T-helper 2 cell treated with Interferon-gamma antibody and Interleukin-4, amounts not matched to agents 5 μg/mL and 100 μg/mL, for 36 hours (primary cell): ENCODE results near the gene CLIC4.

ENCODE experiments used
- DNase-seq: peaks from one replicate; pipeline ENCODE4 v3.0.0; 2021; ENCODE audit warnings: low spot score
- H3K27ac Mint-ChIP-seq: one replicate; pipeline ENCODE4 v1.8.0; 2021; ENCODE audit warnings: mild to moderate bottlenecking, mixed read lengths
- H3K27me3 Mint-ChIP-seq: one replicate; pipeline ENCODE4 v1.8.0; 2021; ENCODE audit warnings: low read depth, mixed read lengths
- H3K36me3 Mint-ChIP-seq: one replicate; pipeline ENCODE4 v1.8.0; 2021; ENCODE audit warnings: low read depth, mixed read lengths
- H3K4me1 Mint-ChIP-seq: one replicate; pipeline ENCODE4 v1.8.0; 2021; ENCODE audit warnings: low read depth, mixed read lengths
- H3K4me3 Mint-ChIP-seq: one replicate; pipeline ENCODE4 v1.8.0; 2022; ENCODE audit warnings: mild to moderate bottlenecking, moderate library complexity, mixed read lengths
- H3K9me3 Mint-ChIP-seq: one replicate; pipeline ENCODE4 v1.8.0; 2021; ENCODE audit warnings: mixed read lengths

The CLIC4 gene

GRCh38 chr1:24865168-24865567 is 119.9 kb downstream of the CLIC4 start:
- H3K27me3 Mint-ChIP-seq: peaks cover 11% of the 10 kb centered on the region
- no peak overlapping the region for H3K4me3 Mint-ChIP-seq
- no peak for DNase-seq
- no peaks in the 10 kb centered on the region for H3K4me1 Mint-ChIP-seq
- no peak overlapping the region for H3K27ac Mint-ChIP-seq
- no peaks in the 10 kb centered on the region for H3K36me3 Mint-ChIP-seq
- H3K9me3 Mint-ChIP-seq: no peaks in the 10 kb centered on the region

- no peak overlapping the region for H3K27ac Mint-ChIP-seq
- H3K9me3 Mint-ChIP-seq: no peaks in the 10 kb centered on the region
- H3K36me3 Mint-ChIP-seq: no peaks in the 10 kb centered on the region
- H3K4me1 Mint-ChIP-seq: peaks cover 2% of the 10 kb centered on the region
- peaks cover 11% of the 10 kb centered on the region for H3K27me3 Mint-ChIP-seq
- no peak overlapping the region for H3K4me3 Mint-ChIP-seq
- no peak for DNase-seq
Measured at GRCh38 chr1:24865587-24865986, 120.3 kb downstream of the CLIC4 start.

- peaks cover 17% of the 10 kb centered on the region for H3K27me3 Mint-ChIP-seq
- no peak overlapping the region for H3K4me3 Mint-ChIP-seq
- no peak for DNase-seq
- no peaks in the 10 kb centered on the region for H3K36me3 Mint-ChIP-seq
- no peak overlapping the region for H3K27ac Mint-ChIP-seq
- peaks cover 7% of the 10 kb centered on the region for H3K4me1 Mint-ChIP-seq
- no peaks in the 10 kb centered on the region for H3K9me3 Mint-ChIP-seq
Measured at GRCh38 chr1:24866211-24867083, 121.2 kb downstream of the CLIC4 start.

GRCh38 chr1:24867084-24867870 is 122.0 kb downstream of the CLIC4 start:
- no peak overlapping the region for H3K27ac Mint-ChIP-seq
- DNase-seq: no peak

GRCh38 chr1:24868016-24868875 is 123.0 kb downstream of the CLIC4 start:
- H3K4me3 Mint-ChIP-seq: no peak overlapping the region
- no peak for DNase-seq
- no peaks in the 10 kb centered on the region for H3K36me3 Mint-ChIP-seq
- H3K27ac Mint-ChIP-seq: no peak overlapping the region
- no peaks in the 10 kb centered on the region for H3K9me3 Mint-ChIP-seq
- peaks cover 7% of the 10 kb centered on the region for H3K4me1 Mint-ChIP-seq
- peaks cover 19% of the 10 kb centered on the region for H3K27me3 Mint-ChIP-seq

More at GRCh38 chr1:24867084-24867870, 122.0 kb downstream of the CLIC4 start:
- H3K4me3 Mint-ChIP-seq: no peak overlapping the region
- no peaks in the 10 kb centered on the region for H3K36me3 Mint-ChIP-seq
- H3K4me1 Mint-ChIP-seq: peaks cover 7% of the 10 kb centered on the region
- H3K27me3 Mint-ChIP-seq: peaks cover 21% of the 10 kb centered on the region
- no peaks in the 10 kb centered on the region for H3K9me3 Mint-ChIP-seq

GRCh38 chr1:24870551-24871195 is 125.4 kb downstream of the CLIC4 start:
- no peak overlapping the region for H3K27ac Mint-ChIP-seq
- peaks cover 17% of the 10 kb centered on the region for H3K27me3 Mint-ChIP-seq
- H3K36me3 Mint-ChIP-seq: no peaks in the 10 kb centered on the region
- H3K4me3 Mint-ChIP-seq: no peak overlapping the region
- DNase-seq: no peak
- no peaks in the 10 kb centered on the region for H3K9me3 Mint-ChIP-seq
- peaks cover 7% of the 10 kb centered on the region for H3K4me1 Mint-ChIP-seq

GRCh38 chr1:24871306-24871901 is 126.2 kb downstream of the CLIC4 start:
- no peak overlapping the region for H3K27ac Mint-ChIP-seq
- H3K4me3 Mint-ChIP-seq: no peak overlapping the region
- H3K4me1 Mint-ChIP-seq: peaks cover 7% of the 10 kb centered on the region
- no peaks in the 10 kb centered on the region for H3K36me3 Mint-ChIP-seq
- no peak for DNase-seq
- peaks cover 19% of the 10 kb centered on the region for H3K27me3 Mint-ChIP-seq
- no peaks in the 10 kb centered on the region for H3K9me3 Mint-ChIP-seq

- H3K4me3 Mint-ChIP-seq: no peak overlapping the region
- H3K4me1 Mint-ChIP-seq: peaks cover 7% of the 10 kb centered on the region
- H3K9me3 Mint-ChIP-seq: no peaks in the 10 kb centered on the region
- H3K27me3 Mint-ChIP-seq: peaks cover 20% of the 10 kb centered on the region
- no peak overlapping the region for H3K27ac Mint-ChIP-seq
- no peak for DNase-seq
- no peaks in the 10 kb centered on the region for H3K36me3 Mint-ChIP-seq
Measured at GRCh38 chr1:24872061-24872850, 127.0 kb downstream of the CLIC4 start.

GRCh38 chr1:24873148-24873547 is 127.9 kb downstream of the CLIC4 start:
- no peak for DNase-seq
- peaks cover 7% of the 10 kb centered on the region for H3K4me1 Mint-ChIP-seq
- no peaks in the 10 kb centered on the region for H3K36me3 Mint-ChIP-seq
- no peak overlapping the region for H3K4me3 Mint-ChIP-seq
- H3K9me3 Mint-ChIP-seq: no peaks in the 10 kb centered on the region
- H3K27me3 Mint-ChIP-seq: peaks cover 21% of the 10 kb centered on the region
- H3K27ac Mint-ChIP-seq: no peak overlapping the region

GRCh38 chr1:24874056-24874455 is 128.8 kb downstream of the CLIC4 start:
- Mint-ChIP-seq H3K27me3 (peaks cover 17% of the 10 kb centered on the region), H3K4me1 (peaks cover 7% of the 10 kb centered on the region), H3K4me3 (no peak overlapping the region), H3K36me3 (no peaks in the 10 kb centered on the region), H3K9me3 (no peaks in the 10 kb centered on the region), H3K27ac (no peak overlapping the region)
- no peak for DNase-seq

GRCh38 chr1:24874611-24875234 is 129.5 kb downstream of the CLIC4 start:
- peaks cover 7% of the 10 kb centered on the region for H3K4me1 Mint-ChIP-seq
- H3K9me3 Mint-ChIP-seq: no peaks in the 10 kb centered on the region
- H3K27me3 Mint-ChIP-seq: peaks cover 19% of the 10 kb centered on the region
- H3K4me3 Mint-ChIP-seq: no peak overlapping the region
- no peak overlapping the region for H3K27ac Mint-ChIP-seq
- DNase-seq: no peak
- H3K36me3 Mint-ChIP-seq: no peaks in the 10 kb centered on the region

GRCh38 chr1:24875257-24875656 is 130.0 kb downstream of the CLIC4 start:
- Mint-ChIP-seq H3K27me3 (peaks cover 22% of the 10 kb centered on the region), H3K4me3 (no peak overlapping the region), H3K9me3 (no peaks in the 10 kb centered on the region), H3K36me3 (no peaks in the 10 kb centered on the region), H3K27ac (no peak overlapping the region), H3K4me1 (peaks cover 7% of the 10 kb centered on the region)
- no peak for DNase-seq
